Heart left ventricle (tissue), 16 donors: ENCODE measurements around the gene ADARB1. TPM values are rescaled to one million over a fixed set of nuclear protein-coding genes. Genes with fewer than 3 reads are reported as not detected.

ENCODE experiments used
- ATAC-seq, 4 donors: fragments of 200-7000 bp; cut with Tn5 transposase; one replicate each; pipeline ENCODE4 v1.9.1; 2020 to 2022; ENCODE audit warnings: moderate library complexity in 4 of 4, mild to moderate bottlenecking in 3 of 4, moderate number of reproducible peaks in 1 of 4
- DNase-seq, 5 donors: peaks; one replicate each; pipeline ENCODE4 v3.0.0-alpha.2; 2020
- H3K27ac ChIP-seq, 12 donors: fragments of 200-600 bp; sonication (generic) in 4 of 12; one replicate each; pipeline versions ENCODE4 v1.5.0 to v1.8.0; 2016 to 2022; ENCODE audit warnings: mild to moderate bottlenecking in 2 of 12
- H3K27me3 ChIP-seq, 9 donors: fragments of 200-600 bp; sonication (generic) in 2 of 9; one replicate each; pipeline versions ENCODE4 v1.5.1 to v1.8.0; 2016 to 2022; ENCODE audit warnings: mild to moderate bottlenecking in 3 of 9
- H3K36me3 ChIP-seq, 9 donors: fragments of 200-600 bp; sonication (generic) in 2 of 9; one replicate each; pipeline versions ENCODE4 v1.5.0 to v1.8.0; 2018 to 2022; ENCODE audit warnings: mild to moderate bottlenecking in 2 of 9
- H3K4me1 ChIP-seq, 12 donors: fragments of 200-600 bp; sonication (generic) in 4 of 12; one replicate each; pipeline versions ENCODE4 v1.5.0 to v1.8.0; 2016 to 2022; ENCODE audit warnings: mild to moderate bottlenecking in 3 of 12
- H3K4me3 ChIP-seq, 12 donors: fragments of 200-600 bp; sonication (generic) in 4 of 12; one replicate each; pipeline versions ENCODE4 v1.5.0 to v1.8.0; 2017 to 2022; ENCODE audit warnings: mild to moderate bottlenecking in 9 of 12, moderate library complexity in 4 of 12
- H3K9me3 ChIP-seq, 12 donors: fragments of 200-600 bp; sonication (generic) in 4 of 12; one replicate each; pipeline versions ENCODE4 v1.5.0 to v1.8.0; 2016 to 2022; ENCODE audit warnings: mild to moderate bottlenecking in 1 of 12
- POLR2A ChIP-seq, 2 donors: fragments of 450-650 bp; IDR thresholded peaks; one replicate each; pipeline ENCODE4 v1.6.1; 2017; ENCODE audit warnings: antibody characterized with exemption in 2 of 2, mild to moderate bottlenecking in 2 of 2, moderate library complexity in 2 of 2
- WGBS, 4 donors: extraction: QIAGEN DNeasy Blood & Tissue Kit in 2 of 4; methylation state at CpG; one replicate each; pipeline versions ENCODE4 v1.1.5 to v1.1.7; 2013 to 2018; 5-methylcytosine and 5-hydroxymethylcytosine counted together
- intact Hi-C, 10 donors: fragments of 100-400 bp; cut with DNase I; formaldehyde crosslinking; loops; one replicate each; pipeline versions ENCODE4 v1.11.1 to v1.14.2; 2022
- polyA plus RNA-seq, 2 donors: library from polyadenylated mRNA; stranded (reverse); fragments of 200-250 nt; gene quantifications; one replicate each; pipeline ENCODE4 v1.2.3, GENCODE V29; 2013
- total RNA-seq, 9 donors: library from RNA; depleted of rRNA in 2 of 9; stranded (reverse); fragments of >200 nt in 2 of 9; fragmentation: NEBNext Ultra II Directional in 3 of 9; extraction: Animal tissue kit (Norgen Biotek cat#: 25700) in 3 of 9; gene quantifications; one replicate each; pipeline versions ENCODE4 v1.1.0 to v1.2.4, GENCODE V29; 2016 to 2023
- TF ChIP-seq, protein P1 (sequence below), 12 donors: fragments of 200-600 bp; sonication (generic) in 4 of 12; IDR thresholded peaks; one replicate each; pipeline versions ENCODE4 v1.5.0 to v1.8.0; 2018 to 2022; ENCODE audit warnings: antibody characterized with exemption in 12 of 12, mild to moderate bottlenecking in 5 of 12
- donor health status: ischemic (EF 13 %, LVEDD 7.1; RV severe dilation, severe dysfunction).
- donor health status: healthy with polysubstance abuse.
- donor health status: DM: no; HTN: yes; CAD: no.
- donor health status: DM: no; HTN: no; CAD: no.
- donor health status: ischemic (EF 25% LVEDD 6.9; RV normal size, moderate dysfunction).
- donor health status: ischemic (EF 25% LVEDD 5.7; RV mildly dilated, moderate dysfunction).
- donor health status: healthy.
- donor health status: DM: yes; HTN: yes; CAD: no.
- donor health status: ischemic (EF 35%, LVEDD 5.7; RV mildly dilated, moderate dysfunction).
- donor health status: nonischemic (EF 11% LVEDD 7.7; RV severe dilation, severe dysfunction).
- donor health status: DM: yes; HTN: yes; CAD: no.
- donor health status: PGD.
- donor health status: ischemic (EF 29% LVEDD 5.4; RV normal size, mild dysfunction).
- donor health status: nonischemic (EF 23%, LVEDD 6.1; RV moderate dilation, normal function).

The ADARB1 gene
- total and polyA plus RNA-seq, 11 donors: 6.9 to 16.3 (median 12.0) TPM

DNA sequence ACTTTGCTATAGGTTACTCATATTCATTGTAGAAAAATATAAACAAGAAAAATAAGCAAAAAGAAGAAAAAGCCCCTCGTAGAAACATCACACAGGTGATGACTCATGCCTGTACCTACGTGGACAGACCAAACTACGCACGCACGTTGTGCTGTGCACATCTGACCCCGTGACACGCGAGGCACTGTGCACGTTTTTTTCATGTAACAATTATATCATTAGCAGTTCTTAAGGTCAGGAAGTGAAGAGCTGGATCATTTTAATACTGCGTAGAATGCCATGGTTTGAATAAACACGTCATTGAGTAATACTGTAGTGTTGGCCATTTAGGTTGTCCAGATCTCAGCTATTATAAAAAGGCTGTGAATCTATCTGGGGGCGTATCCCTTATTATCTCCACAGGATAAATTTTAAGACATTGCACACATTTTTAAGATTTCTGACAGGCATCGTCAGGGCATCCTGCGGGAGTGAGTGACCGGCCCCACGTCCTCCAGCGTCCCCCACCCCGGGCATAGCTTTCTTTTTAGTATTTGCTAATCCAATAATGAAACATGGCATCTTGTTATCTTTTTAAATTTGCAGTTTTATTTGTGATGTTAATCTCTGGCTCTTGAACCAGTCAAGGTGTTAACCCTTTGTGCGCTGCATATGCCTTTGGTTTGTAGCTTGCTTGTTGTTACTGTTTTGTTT, 23.4 kb upstream of the ADARB1 start:
- H3K27ac ChIP-seq: no peak overlapping the region
- H3K27me3 ChIP-seq: peaks cover 0 to 3% (median 0%) of the 10 kb centered on the region in 9 donors
- H3K9me3 ChIP-seq: peaks cover 0 to 16% (median 7%) of the 10 kb centered on the region in 12 donors
- no peak for DNase-seq
- H3K4me1 ChIP-seq: peaks cover 0 to 6% (median 0%) of the 10 kb centered on the region in 12 donors
- no peak for TF ChIP-seq POLR2A (IDR thresholded peaks at IDR 0.05)
- TF ChIP-seq, protein P1, sequence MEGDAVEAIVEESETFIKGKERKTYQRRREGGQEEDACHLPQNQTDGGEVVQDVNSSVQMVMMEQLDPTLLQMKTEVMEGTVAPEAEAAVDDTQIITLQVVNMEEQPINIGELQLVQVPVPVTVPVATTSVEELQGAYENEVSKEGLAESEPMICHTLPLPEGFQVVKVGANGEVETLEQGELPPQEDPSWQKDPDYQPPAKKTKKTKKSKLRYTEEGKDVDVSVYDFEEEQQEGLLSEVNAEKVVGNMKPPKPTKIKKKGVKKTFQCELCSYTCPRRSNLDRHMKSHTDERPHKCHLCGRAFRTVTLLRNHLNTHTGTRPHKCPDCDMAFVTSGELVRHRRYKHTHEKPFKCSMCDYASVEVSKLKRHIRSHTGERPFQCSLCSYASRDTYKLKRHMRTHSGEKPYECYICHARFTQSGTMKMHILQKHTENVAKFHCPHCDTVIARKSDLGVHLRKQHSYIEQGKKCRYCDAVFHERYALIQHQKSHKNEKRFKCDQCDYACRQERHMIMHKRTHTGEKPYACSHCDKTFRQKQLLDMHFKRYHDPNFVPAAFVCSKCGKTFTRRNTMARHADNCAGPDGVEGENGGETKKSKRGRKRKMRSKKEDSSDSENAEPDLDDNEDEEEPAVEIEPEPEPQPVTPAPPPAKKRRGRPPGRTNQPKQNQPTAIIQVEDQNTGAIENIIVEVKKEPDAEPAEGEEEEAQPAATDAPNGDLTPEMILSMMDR (IDR thresholded peaks at IDR 0.05): no peak
- no peak for ATAC-seq
- H3K36me3 ChIP-seq: no peaks in the 10 kb centered on the region
- intact Hi-C loops: no loop called here
- WGBS, 4 donors: 79 to 85% (median 83%) methylated on average over 19 of the region's 19 CpGs
- no peak overlapping the region for H3K4me3 ChIP-seq

DNA sequence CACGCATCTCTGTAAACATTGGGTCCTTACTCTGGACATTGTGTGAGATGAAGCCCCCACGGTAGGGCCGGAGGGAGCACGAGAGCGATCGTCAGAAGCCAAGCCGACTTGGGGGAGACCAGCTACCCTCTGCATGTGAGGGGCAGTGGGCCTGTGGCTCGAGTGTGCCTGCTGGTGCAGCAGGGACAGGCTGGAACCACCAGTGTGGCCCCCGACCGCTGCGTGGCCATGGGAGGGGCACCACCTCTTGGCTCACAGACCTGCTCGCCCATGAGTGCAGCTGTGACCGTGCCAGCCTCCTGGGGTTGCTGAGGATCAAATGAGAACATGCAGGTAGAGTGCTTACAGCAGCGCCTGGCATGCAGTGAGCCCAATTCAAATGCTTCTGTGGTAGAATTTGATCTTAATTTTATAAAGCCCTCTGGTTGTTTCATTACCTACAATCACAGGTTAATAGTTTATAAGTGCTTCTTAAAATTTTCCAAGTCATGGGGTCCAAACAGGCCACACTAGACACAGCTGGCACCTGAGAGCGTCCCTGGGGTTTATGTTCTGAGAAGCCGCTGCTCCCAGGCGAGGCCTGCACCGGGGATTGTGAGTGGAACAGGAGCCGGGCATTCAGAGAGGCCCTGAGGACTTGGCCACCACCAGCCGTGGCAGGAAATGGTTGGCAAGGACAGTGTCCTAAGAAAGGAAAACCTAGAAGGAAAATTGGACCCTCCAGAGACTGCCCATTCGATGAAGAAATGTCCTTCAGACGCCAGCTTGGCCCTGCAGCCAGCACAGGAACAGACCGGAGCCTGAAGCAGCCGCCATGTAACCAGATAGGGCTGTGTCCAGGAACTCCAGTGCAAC, 22.6 kb upstream of the ADARB1 start:
- WGBS, 4 donors: 85 to 89% (median 86%) methylated on average over 22 to 24 of the region's 24 CpGs
- Histone ChIP-seq H3K9me3 (peaks cover 0 to 12% (median 6%) of the 10 kb centered on the region in 12 donors), H3K27ac (no peak overlapping the region), H3K36me3 (no peaks in the 10 kb centered on the region), H3K4me1 (peaks cover 0 to 8% (median 2%) of the 10 kb centered on the region in 12 donors), H3K27me3 (peaks cover 0 to 3% (median 0%) of the 10 kb centered on the region in 9 donors), H3K4me3 (no peak overlapping the region)
- ATAC-seq (no peak), DNase-seq (no peak)
- TF ChIP-seq, protein P1 (IDR thresholded peaks at IDR 0.05): no peak
- no peak for TF ChIP-seq POLR2A (IDR thresholded peaks at IDR 0.05)
- intact Hi-C loops: no loop called here

DNA sequence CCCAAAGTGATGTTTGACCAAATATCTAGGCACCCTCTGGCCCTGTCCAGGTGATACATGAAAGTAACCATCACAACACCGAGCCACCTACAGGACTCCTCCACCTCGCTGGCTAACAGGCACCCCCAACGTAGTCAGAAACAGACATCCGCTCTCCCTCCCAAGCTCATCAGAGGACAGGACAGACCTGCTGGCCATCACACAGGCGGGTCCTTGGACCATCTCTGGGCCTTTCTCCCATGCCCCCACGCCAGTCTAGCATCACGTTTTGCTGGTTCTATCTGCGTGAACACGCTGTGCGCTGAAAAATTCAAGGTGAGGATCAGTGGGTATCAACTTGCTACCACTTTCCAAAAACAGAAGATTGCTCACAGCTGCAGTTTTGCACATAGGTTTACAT, 21.4 kb upstream of the ADARB1 start:
- DNase-seq (no peak), ATAC-seq (no peak)
- 77 to 96% (median 87%) methylated on average over 10 of the region's 10 CpGs for WGBS, 4 donors
- Histone ChIP-seq H3K27me3 (peaks cover 0 to 3% (median 0%) of the 10 kb centered on the region in 9 donors), H3K36me3 (no peaks in the 10 kb centered on the region), H3K4me1 (peaks cover 0 to 12% (median 4%) of the 10 kb centered on the region in 12 donors), H3K4me3 (no peak overlapping the region), H3K27ac (no peak overlapping the region), H3K9me3 (peaks cover 0 to under 1% (median 0%) of the 10 kb centered on the region in 12 donors)
- intact Hi-C loops: no loop called here
- TF ChIP-seq, protein P1 (IDR thresholded peaks at IDR 0.05): no peak
- no peak for TF ChIP-seq POLR2A (IDR thresholded peaks at IDR 0.05)
